Trophoblast cell (in vitro differentiated cells and primary cell): ENCODE data around the gene MPEG1.

Source experiments
- DNase-seq, 2 donors: peaks; one replicate each; pipeline ENCODE4 v3.0.0-alpha.2; 2016
- H2AFZ ChIP-seq: 2 replicates; pipeline ENCODE4 v1.6.1; 2013; ENCODE audit warnings: low read length, moderate library complexity, mild to moderate bottlenecking; ENCODE audit not compliant: insufficient read depth, poor library complexity
- H2AK5ac ChIP-seq: 2 replicates; pipeline ENCODE4 v1.6.1; 2013; ENCODE audit warnings: mild to moderate bottlenecking, low read length
- H2BK120ac ChIP-seq: 2 replicates; pipeline ENCODE4 v1.6.1; 2013; ENCODE audit warnings: low read length, mild to moderate bottlenecking, moderate library complexity; ENCODE audit not compliant: insufficient read depth, poor library complexity
- H2BK12ac ChIP-seq: 2 replicates; pipeline ENCODE4 v1.6.1; 2013; ENCODE audit warnings: mild to moderate bottlenecking, low read length, moderate library complexity
- H2BK5ac ChIP-seq: 2 replicates; pipeline ENCODE4 v1.6.1; 2013; ENCODE audit warnings: low read length, low read depth, moderate library complexity, mild to moderate bottlenecking; ENCODE audit not compliant: poor library complexity
- H3K14ac ChIP-seq: 2 replicates; pipeline ENCODE4 v1.6.1; 2013; ENCODE audit warnings: mild to moderate bottlenecking, low read length
- H3K18ac ChIP-seq: 2 replicates; pipeline ENCODE4 v1.6.1; 2013; ENCODE audit warnings: mild to moderate bottlenecking, low read length
- H3K23ac ChIP-seq: 2 replicates; pipeline ENCODE4 v1.6.1; 2013; ENCODE audit warnings: low read length
- H3K27ac ChIP-seq: 2 replicates; pipeline ENCODE4 v1.5.1; 2013; ENCODE audit warnings: low read depth, mild to moderate bottlenecking, inconsistent platforms, low read length, moderate library complexity
- H3K27me3 ChIP-seq: 2 replicates; pipeline ENCODE4 v1.6.1; 2013; ENCODE audit warnings: inconsistent platforms, mild to moderate bottlenecking, low read length, moderate library complexity; ENCODE audit not compliant: insufficient read depth
- H3K36me3 ChIP-seq, 2 experiments: 1 replicate in 1 of 2; 2 replicates in 1 of 2; pipeline ENCODE4 v1.6.1; 2013; ENCODE audit warnings: low read length in 2 of 2, mild to moderate bottlenecking in 2 of 2, moderate library complexity in 1 of 2; ENCODE audit not compliant: insufficient read depth in 2 of 2, control insufficient read depth in 1 of 2
- H3K4ac ChIP-seq: 2 replicates; pipeline ENCODE4 v1.6.1; 2013; ENCODE audit warnings: low read depth, mild to moderate bottlenecking, low read length, moderate library complexity
- H3K4me1 ChIP-seq, 2 experiments: 1 replicate in 1 of 2; 2 replicates in 1 of 2; pipeline ENCODE4 v1.6.1; 2013; ENCODE audit warnings: low read length in 2 of 2, mild to moderate bottlenecking in 2 of 2, moderate library complexity in 1 of 2; ENCODE audit not compliant: insufficient read depth in 2 of 2, control insufficient read depth in 1 of 2
- H3K4me2 ChIP-seq: 2 replicates; pipeline ENCODE4 v1.6.1; 2013; ENCODE audit warnings: inconsistent platforms, mild to moderate bottlenecking, low read length, moderate library complexity
- H3K4me3 ChIP-seq: 2 replicates; pipeline ENCODE4 v1.5.1; 2013; ENCODE audit warnings: mild to moderate bottlenecking, low read depth, low read length, inconsistent platforms
- H3K79me1 ChIP-seq: one replicate; pipeline ENCODE4 v1.6.1; 2013; ENCODE audit warnings: low read length
- H3K79me2 ChIP-seq: 2 replicates; pipeline ENCODE4 v1.6.1; 2013; ENCODE audit warnings: low read length, mild to moderate bottlenecking; ENCODE audit not compliant: control insufficient read depth, insufficient read depth, poor library complexity
- H3K9ac ChIP-seq: 2 replicates; pipeline ENCODE4 v1.6.1; 2013; ENCODE audit warnings: mild to moderate bottlenecking, low read length
- H3K9me3 ChIP-seq: 2 replicates; pipeline ENCODE4 v1.6.1; 2013; ENCODE audit warnings: low read depth, mild to moderate bottlenecking, control low read depth, inconsistent platforms, low read length; ENCODE audit not compliant: insufficient read depth
- H4K12ac ChIP-seq: 2 replicates; pipeline ENCODE4 v1.6.1; 2013; ENCODE audit warnings: low read depth, mild to moderate bottlenecking, low read length, moderate library complexity
- H4K8ac ChIP-seq: 2 replicates; pipeline ENCODE4 v1.6.1; 2013; ENCODE audit warnings: low read depth, mild to moderate bottlenecking, low read length, moderate library complexity
- H4K91ac ChIP-seq: one replicate; pipeline ENCODE4 v1.6.1; 2013; ENCODE audit warnings: low read depth, mild to moderate bottlenecking, low read length, moderate library complexity
- WGBS: extraction: QIAGEN DNeasy Blood & Tissue Kit; methylation state at CpG from one replicate; pipeline ENCODE4 v1.1.7; 2013; ENCODE audit warnings: missing lambda C conversion rate; ENCODE audit not compliant: insufficient read length, insufficient coverage; ENCODE audit errors: extremely low coverage; 5-methylcytosine and 5-hydroxymethylcytosine counted together

MPEG1 gene

DNA sequence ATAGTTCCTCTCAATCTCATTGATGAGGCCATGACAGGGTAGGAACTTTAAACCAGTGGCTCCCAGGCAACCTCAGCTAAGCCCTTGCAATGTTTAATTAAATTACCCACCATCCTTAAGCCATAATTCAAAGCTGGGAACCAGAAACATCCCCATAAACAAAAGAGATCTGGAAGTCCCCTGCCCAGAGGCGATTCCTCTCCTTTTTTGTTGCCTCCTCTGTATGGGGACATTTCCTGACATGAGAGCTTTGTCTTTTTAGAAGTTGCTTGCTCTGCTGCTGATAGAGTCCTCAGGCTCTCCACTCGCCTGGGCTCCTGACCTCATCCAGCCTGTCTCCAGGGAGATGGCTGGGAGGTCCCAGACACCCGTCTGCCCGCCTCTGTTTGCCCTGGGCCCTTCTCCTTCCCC is 37.6 kb downstream of the MPEG1 start:
- H4K91ac ChIP-seq = peak overlapping the region; percentile 73
- H3K4me3 ChIP-seq = no peak overlapping the region
- H2BK120ac ChIP-seq = peak overlapping the region; percentile 55
- peak overlapping the region; percentile 88 for H3K27ac ChIP-seq
- H3K79me1 ChIP-seq = peaks cover 30% of the 10 kb centered on the region
- H3K4me1 ChIP-seq = peaks cover 20 to 31% of the 10 kb centered on the region in 2 experiments
- no peaks in the 10 kb centered on the region for H3K9me3 ChIP-seq
- peak overlapping the region; percentile 21 for H3K4me2 ChIP-seq
- peaks cover 15% of the 10 kb centered on the region for H3K79me2 ChIP-seq
- H2AK5ac ChIP-seq = no peak overlapping the region
- H2BK12ac ChIP-seq = no peak overlapping the region
- no peak overlapping the region for H4K8ac ChIP-seq
- no peak overlapping the region for H3K23ac ChIP-seq
- no peak overlapping the region for H3K9ac ChIP-seq
- peak; percentile 70 to 82 for DNase-seq
- no peak overlapping the region for H3K18ac ChIP-seq
- no peak overlapping the region for H3K4ac ChIP-seq
- H4K12ac ChIP-seq = no peak overlapping the region
- peaks cover 0 to 2% of the 10 kb centered on the region in 2 experiments for H3K36me3 ChIP-seq
- H3K14ac ChIP-seq = no peak overlapping the region
- WGBS = no CpG with 5 or more reads among the region's 4 CpGs
- H2BK5ac ChIP-seq = peak overlapping the region; percentile 42
- no peaks in the 10 kb centered on the region for H3K27me3 ChIP-seq
- H2AFZ ChIP-seq = no peak overlapping the region

DNA sequence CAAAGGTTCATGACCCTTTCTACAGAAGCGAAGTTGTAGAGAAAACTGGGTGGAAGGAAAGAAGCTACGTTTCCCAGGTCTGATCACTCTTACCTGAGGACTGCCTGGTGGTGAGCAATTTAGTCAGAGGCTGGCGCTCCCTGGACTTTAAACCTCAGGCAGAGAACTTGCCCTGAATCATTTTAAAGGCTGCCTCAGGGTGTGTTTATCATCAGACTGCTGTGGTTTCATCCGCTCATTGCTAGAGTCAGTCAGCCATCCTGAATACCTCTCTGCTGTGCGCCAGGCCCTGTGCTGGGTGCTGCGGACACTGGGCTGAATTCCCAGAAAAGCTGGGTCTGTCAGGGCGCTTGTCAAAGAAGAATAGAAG is 38.1 kb downstream of the MPEG1 start:
- Histone ChIP-seq H4K91ac (peak overlapping the region; percentile 73), H3K27ac (peak overlapping the region; percentile 88), H2AFZ (no peak overlapping the region), H4K8ac (no peak overlapping the region), H3K23ac (no peak overlapping the region), H3K36me3 (peaks cover 0 to 2% of the 10 kb centered on the region in 2 experiments), H4K12ac (no peak overlapping the region), H3K9ac (no peak overlapping the region), H3K14ac (no peak overlapping the region), H3K27me3 (no peaks in the 10 kb centered on the region), H3K4me3 (no peak overlapping the region), H3K79me2 (peaks cover 15% of the 10 kb centered on the region), H2BK120ac (peak overlapping the region; percentile 55), H3K79me1 (peaks cover 30% of the 10 kb centered on the region), H3K18ac (no peak overlapping the region), H2AK5ac (no peak overlapping the region), H3K9me3 (no peaks in the 10 kb centered on the region), H3K4me1 (peaks cover 20 to 31% of the 10 kb centered on the region in 2 experiments), H3K4ac (no peak overlapping the region), H2BK5ac (peak overlapping the region; percentile 61), H3K4me2 (peak overlapping the region; percentile 21), H2BK12ac (no peak overlapping the region)
- WGBS = no CpG with 5 or more reads among the region's 7 CpGs
- peak; percentile 91 to 97 for DNase-seq

DNA sequence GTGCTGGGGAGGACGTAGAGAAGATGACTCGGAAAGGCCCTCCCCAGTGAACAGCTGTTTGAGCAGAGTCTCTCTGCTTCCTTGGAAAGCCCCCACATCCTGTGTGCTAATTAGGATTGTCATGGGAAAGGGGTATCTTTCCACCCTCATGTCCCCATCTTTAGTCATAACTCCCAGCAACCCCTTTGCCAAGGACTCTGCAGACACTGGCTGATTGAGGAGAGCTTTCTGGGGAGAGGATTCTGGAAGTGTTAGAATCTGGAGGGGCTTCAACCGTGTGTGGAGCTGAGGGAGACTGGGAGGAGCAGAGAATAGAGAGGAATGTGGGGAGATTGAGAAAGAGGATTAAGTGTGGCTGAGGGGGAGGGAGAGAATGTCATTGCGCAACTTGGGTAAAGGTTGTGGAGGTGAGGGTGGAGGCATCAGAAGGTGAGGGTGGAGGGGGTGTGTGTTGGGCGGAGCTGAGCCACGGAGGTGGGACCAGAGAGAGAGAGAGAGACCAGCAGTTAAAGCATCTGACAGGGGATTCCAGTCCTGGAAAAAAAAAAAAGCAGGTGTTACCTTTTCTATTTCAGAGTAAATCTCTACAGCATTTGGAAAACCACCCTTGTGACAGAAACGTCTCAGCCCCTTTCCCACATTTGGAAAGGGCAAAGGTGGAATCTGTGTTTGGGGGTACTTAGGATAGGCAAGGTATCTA is 38.6 kb downstream of the MPEG1 start:
- peak; percentile 86 to 91 for DNase-seq
- Histone ChIP-seq H4K91ac (peak overlapping the region; percentile 90), H2BK12ac (peak overlapping the region; percentile 73), H3K23ac (no peak overlapping the region), H3K14ac (peak overlapping the region; percentile 60), H3K4me2 (peak overlapping the region; percentile 98), H3K9ac (peak overlapping the region; percentile 8), H3K79me1 (peaks cover 30% of the 10 kb centered on the region), H3K9me3 (no peaks in the 10 kb centered on the region), H3K18ac (peak overlapping the region; percentile 80), H3K4ac (peak overlapping the region; percentile 55), H2BK120ac (peak overlapping the region; percentile 87), H3K4me1 (peaks cover 20 to 31% of the 10 kb centered on the region in 2 experiments), H4K8ac (peak overlapping the region; percentile 77), H2BK5ac (peak overlapping the region; percentile 90), H3K4me3 (no peak overlapping the region), H3K27me3 (no peaks in the 10 kb centered on the region), H3K79me2 (peaks cover 15% of the 10 kb centered on the region), H3K27ac (peak overlapping the region; percentile 88), H2AFZ (no peak overlapping the region), H2AK5ac (peak overlapping the region; percentile 58), H3K36me3 (peaks cover 0 to 2% of the 10 kb centered on the region in 2 experiments), H4K12ac (peak overlapping the region; percentile 17)
- WGBS = no CpG with 5 or more reads among the region's 7 CpGs

DNA sequence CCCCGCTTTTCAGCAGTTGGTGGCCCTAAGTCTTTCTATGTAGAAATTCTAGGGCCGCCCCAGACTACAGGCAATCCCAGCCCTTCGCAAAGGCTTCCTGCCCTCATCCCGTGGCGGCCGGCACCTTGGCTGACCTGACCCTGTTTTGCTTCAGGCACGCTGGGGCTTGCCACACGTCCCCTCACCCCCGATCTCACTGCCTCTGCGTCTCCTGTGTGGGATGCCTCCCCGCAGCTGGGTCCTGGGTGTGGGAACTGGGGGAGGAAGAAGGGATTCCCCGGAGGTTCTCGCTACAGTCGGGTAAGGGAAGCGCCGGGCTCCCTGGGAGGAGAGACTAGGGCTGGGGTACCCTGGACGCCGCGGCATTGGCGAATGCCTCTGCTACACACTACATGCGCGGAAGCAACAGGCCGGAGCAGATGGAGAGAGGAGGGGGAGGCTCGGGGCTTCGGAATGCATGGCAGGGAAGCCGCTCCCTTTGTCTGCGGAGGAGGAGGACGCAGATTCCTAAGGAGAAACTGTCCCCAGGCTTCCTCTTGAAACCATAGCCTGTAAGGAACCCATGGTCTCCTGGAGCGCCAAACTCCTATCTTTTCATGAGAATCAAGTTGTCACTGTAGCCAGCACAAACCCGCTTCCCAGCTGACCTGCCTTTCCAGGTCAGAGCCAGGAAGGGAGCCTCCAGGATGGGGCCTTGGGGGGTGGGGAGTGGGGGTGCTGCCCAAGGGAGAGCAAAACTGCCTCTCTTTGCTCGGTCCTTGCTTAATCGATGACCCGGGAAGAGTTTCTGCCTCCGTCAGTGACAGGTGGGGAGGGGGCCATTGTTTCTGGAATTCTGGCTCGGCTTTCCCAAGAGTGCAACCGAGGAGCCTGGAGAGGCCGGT is 39.4 kb downstream of the MPEG1 start:
- Histone ChIP-seq H3K23ac (no peak overlapping the region), H3K36me3 (peaks cover 0 to 2% of the 10 kb centered on the region in 2 experiments), H3K27ac (peak overlapping the region; percentile 88), H3K4ac (peak overlapping the region; percentile 84), H3K4me3 (peak overlapping the region; percentile 94), H3K4me2 (peak overlapping the region; percentile 98), H3K14ac (peak overlapping the region; percentile 93), H3K18ac (peak overlapping the region; percentile 95), H3K9me3 (no peaks in the 10 kb centered on the region), H3K79me2 (peaks cover 15% of the 10 kb centered on the region), H3K9ac (peak overlapping the region; percentile 72), H4K12ac (peak overlapping the region; percentile 79), H2BK12ac (peak overlapping the region; percentile 79), H2BK5ac (peak overlapping the region; percentile 90), H3K27me3 (no peaks in the 10 kb centered on the region), H3K4me1 (peaks cover 20 to 28% of the 10 kb centered on the region in 2 experiments), H4K91ac (peak overlapping the region; percentile 90), H2AFZ (peak overlapping the region; percentile 72), H2AK5ac (peak overlapping the region; percentile 58), H4K8ac (peak overlapping the region; percentile 77), H2BK120ac (peak overlapping the region; percentile 90), H3K79me1 (peaks cover 30% of the 10 kb centered on the region)
- WGBS = no CpG with 5 or more reads among the region's 37 CpGs
- DNase-seq = peak; percentile 71 to 73
